ENCODE measurements around the gene UTY. TPM values are rescaled to one million over a fixed set of nuclear protein-coding genes. Genes with fewer than 3 reads are reported as not detected.

The UTY gene
- total RNA-seq, 1 experiment from 2014 or later, result 5.9 TPM

GRCh38 chrY:13416869-13417661 is 62.8 kb downstream of the UTY start (continued):
- TF ChIP-seq REST (IDR thresholded peaks at IDR 0.05; ENCODE audit: low read depth), result no peak
- no peak for TF ChIP-seq SIN3A (IDR thresholded peaks at IDR 0.05; ENCODE audit: low read depth)

DNA sequence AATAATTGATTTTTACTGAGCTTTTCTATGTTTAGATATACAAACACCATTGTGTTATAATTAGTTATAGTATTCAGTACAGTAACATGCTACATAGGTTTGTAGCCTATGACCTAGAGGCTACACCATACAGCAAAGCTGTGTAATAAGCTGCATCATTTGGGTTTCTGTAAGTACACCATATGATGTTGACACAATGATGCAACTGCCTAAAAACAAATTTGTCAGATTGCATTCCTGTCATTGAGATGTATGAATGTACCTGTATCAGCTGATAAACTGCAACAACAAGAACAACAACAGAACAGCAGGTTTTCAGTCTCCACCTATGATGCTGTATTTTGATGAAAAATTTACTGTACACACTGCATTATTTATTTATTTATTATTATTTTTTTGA is 64.3 kb downstream of the UTY start:
- no peaks in the 10 kb centered on the region for H3K9me2 ChIP-seq (ENCODE audit: insufficient read depth)
- no peaks in the 10 kb centered on the region for H4K20me1 ChIP-seq (ENCODE audit: insufficient read depth)
- TF ChIP-seq SIN3A (IDR thresholded peaks at IDR 0.05; ENCODE audit: low read depth) (no peak), REST (IDR thresholded peaks at IDR 0.05; ENCODE audit: low read depth) (no peak), SP1 (IDR thresholded peaks at IDR 0.05; ENCODE audit: low read depth) (no peak), CEBPB (IDR thresholded peaks at IDR 0.05; ENCODE audit: low read depth) (no peak), ATF3 (IDR thresholded peaks at IDR 0.05) (no peak), EZH2phosphoT487 (IDR thresholded peaks at IDR 0.05; ENCODE audit: borderline replicate concordance) (no peak), ZFX (IDR thresholded peaks at IDR 0.05) (no peak), RAD21 (IDR thresholded peaks at IDR 0.05; ENCODE audit: low read depth) (no peak), ZNF274 (IDR thresholded peaks at IDR 0.05; ENCODE audit: low read depth, low read length) (no peak), CBX3 (IDR thresholded peaks at IDR 0.05; ENCODE audit: low read depth) (no peak), POLR2A (IDR thresholded peaks at IDR 0.05; ENCODE audit: borderline replicate concordance, extremely low read depth, insufficient read depth, insufficient read length) (no peak), FOSL1 (IDR thresholded peaks at IDR 0.05; ENCODE audit: low read depth) (no peak), SRF (IDR thresholded peaks at IDR 0.05; ENCODE audit: low read depth) (no peak), EGR1 (IDR thresholded peaks at IDR 0.05; ENCODE audit: low read depth) (no peak), TCF7L2 (IDR thresholded peaks at IDR 0.05; ENCODE audit: borderline replicate concordance, extremely low read depth, insufficient read depth, insufficient read length) (no peak)
- TF ChIP-seq, protein P1, sequence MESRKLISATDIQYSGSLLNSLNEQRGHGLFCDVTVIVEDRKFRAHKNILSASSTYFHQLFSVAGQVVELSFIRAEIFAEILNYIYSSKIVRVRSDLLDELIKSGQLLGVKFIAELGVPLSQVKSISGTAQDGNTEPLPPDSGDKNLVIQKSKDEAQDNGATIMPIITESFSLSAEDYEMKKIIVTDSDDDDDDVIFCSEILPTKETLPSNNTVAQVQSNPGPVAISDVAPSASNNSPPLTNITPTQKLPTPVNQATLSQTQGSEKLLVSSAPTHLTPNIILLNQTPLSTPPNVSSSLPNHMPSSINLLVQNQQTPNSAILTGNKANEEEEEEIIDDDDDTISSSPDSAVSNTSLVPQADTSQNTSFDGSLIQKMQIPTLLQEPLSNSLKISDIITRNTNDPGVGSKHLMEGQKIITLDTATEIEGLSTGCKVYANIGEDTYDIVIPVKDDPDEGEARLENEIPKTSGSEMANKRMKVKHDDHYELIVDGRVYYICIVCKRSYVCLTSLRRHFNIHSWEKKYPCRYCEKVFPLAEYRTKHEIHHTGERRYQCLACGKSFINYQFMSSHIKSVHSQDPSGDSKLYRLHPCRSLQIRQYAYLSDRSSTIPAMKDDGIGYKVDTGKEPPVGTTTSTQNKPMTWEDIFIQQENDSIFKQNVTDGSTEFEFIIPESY (IDR thresholded peaks at IDR 0.05; ENCODE audit: extremely low read depth, insufficient replicate concordance, low read length), result no peak
- H3K27me3 ChIP-seq (ENCODE audit: insufficient read depth, low read length), result no peaks in the 10 kb centered on the region
- H3K4me3 ChIP-seq (replicated peaks in 1 of 2; ENCODE audit: low read depth in 1 of 2, low read length in 2 of 2), result no peak overlapping the region
- no peak overlapping the region for H3K9ac ChIP-seq (ENCODE audit: low read length)
- no peaks in the 10 kb centered on the region for H3K9me3 ChIP-seq (ENCODE audit: control insufficient read depth in 1 of 2, insufficient read depth in 1 of 2, low read depth in 1 of 2, low read length in 2 of 2)
- H3K79me2 ChIP-seq (ENCODE audit: insufficient read depth, low read length), result no peaks in the 10 kb centered on the region
- no peak overlapping the region for H2AFZ ChIP-seq (ENCODE audit: low read depth, low read length, poor library complexity, severe bottlenecking)
- intact Hi-C loops (cut with micrococcal nuclease), result no loop called here
- ChIA-PET CTCF (no interaction called here), POLR2A (no interaction called here), RAD21 (ENCODE audit: low non-redundant PET in 1 of 2, low total read pairs in 2 of 2, uncharacterized antibody in 2 of 2, unreplicated experiment in 2 of 2) (no interaction called here)
- no peaks in the 10 kb centered on the region for H3K4me1 ChIP-seq (ENCODE audit: control insufficient read depth in 1 of 2, insufficient read depth in 2 of 2, low read length in 2 of 2)
- H3K27ac ChIP-seq (ENCODE audit: low read depth, low read length), result no peak overlapping the region
- no peak overlapping the region for H3K4me2 ChIP-seq (ENCODE audit: low read length)
- H3K36me3 ChIP-seq (ENCODE audit: control insufficient read depth in 1 of 2, insufficient read depth in 2 of 2, low read length in 2 of 2), result no peaks in the 10 kb centered on the region
- DNase-seq (ENCODE audit: low read depth, low spot score) (no peak), ATAC-seq (no peak)
- BruUV-seq (replicated peaks), result no TSS peak
